HG03135 (cell line): ENCODE measurements around the gene NUAK1.
"Not testable (repeated sequence)": the region's sequence is repeated elsewhere in the genome, so short reads cannot be mapped to it uniquely, and the experiment has no call there.

Source experiments
- ATAC-seq: cut with Tn5 transposase; IDR thresholded peaks from one replicate; pipeline ENCODE4 v1.9.1; 2021; ENCODE audit warnings: mild to moderate bottlenecking, moderate library complexity; ENCODE audit not compliant: unreplicated experiment

Gene NUAK1

GRCh38 chr12:106037524-106038298 lies 101.0 kb downstream of the NUAK1 start:
- no peak for ATAC-seq

- no peak for ATAC-seq
These were observed 103.3 kb downstream of the NUAK1 start for GRCh38 chr12:106035421-106035820.

DNA sequence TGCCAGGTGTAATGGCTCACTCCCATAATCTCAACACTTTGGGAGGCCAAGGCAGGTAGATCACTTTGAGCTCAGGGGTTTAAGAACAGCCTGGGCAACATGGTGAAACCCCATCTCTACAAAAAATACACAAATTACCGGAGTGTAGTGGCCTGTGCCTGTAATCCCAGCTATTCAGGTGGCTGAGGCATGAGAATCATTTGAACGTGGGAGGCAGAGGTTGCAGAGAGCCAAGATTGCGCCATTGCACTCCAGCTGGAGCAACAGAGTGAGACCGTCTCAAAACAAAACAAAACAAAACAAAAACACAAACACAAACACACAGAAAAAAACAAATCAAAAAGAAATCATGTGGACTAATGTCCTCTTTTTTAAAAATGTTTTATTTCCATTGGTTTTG lies 104.4 kb downstream of the NUAK1 start:
- ATAC-seq, result no peak

GRCh38 chr12:106033161-106033675 lies 105.5 kb downstream of the NUAK1 start:
- no peak for ATAC-seq

DNA sequence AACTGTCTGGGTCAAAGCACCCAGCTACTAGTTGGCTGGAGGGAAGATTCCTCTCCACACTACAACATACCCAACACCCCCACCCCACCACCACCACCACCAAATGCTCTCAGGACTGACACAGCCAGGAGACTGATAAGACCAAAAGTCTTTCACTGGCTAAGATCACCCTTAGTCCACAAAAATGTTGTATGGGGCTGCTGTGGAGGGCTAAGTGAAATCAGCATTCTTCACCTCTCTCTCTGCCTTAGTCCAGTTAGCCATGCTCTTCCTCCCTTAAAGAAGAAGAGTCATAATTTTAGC lies 106.2 kb downstream of the NUAK1 start:
- ATAC-seq, result no peak

DNA sequence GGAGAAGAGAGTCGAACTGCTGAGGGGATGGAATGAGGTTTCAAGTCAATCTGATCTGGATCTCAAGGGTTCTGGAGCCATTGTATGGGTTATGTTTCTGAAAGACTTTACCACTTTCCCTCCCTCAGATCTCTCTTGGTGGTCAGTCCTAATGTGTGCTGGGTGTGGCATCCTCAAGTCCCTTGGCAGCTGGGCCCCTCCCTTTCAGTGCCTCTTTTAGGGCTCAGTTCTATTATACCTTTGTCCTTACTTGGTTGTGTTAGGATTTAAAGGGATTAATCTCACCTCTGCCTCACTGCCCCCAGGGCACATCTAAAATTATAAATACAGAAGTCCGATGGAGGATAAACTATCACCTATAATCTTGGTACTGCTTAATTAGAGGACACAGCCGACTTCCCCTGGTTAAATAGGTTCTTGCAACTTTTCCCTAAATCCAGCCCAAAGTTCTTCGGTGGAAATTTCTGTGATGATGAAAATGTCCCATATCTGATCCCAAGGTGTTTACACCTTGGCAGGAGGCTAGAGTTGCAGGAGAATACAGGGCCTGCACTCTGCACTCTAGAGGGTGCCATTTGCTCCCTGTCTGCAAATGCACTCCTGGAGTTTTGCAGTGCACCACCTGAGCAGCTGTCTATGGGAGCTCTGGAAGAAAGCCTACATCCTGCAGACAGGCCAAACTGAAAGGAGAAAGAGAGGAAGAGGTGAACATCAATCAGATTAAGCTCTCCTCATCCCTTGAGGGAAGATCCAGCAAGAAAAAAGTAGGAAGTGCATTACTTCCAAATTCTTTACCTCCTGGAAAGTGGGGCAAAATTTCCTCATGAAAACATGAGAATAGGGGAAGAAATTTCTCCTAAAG lies 106.8 kb downstream of the NUAK1 start:
- ATAC-seq, result no peak

GRCh38 chr12:106030210-106031071 lies 108.3 kb downstream of the NUAK1 start:
- ATAC-seq, result no peak

DNA sequence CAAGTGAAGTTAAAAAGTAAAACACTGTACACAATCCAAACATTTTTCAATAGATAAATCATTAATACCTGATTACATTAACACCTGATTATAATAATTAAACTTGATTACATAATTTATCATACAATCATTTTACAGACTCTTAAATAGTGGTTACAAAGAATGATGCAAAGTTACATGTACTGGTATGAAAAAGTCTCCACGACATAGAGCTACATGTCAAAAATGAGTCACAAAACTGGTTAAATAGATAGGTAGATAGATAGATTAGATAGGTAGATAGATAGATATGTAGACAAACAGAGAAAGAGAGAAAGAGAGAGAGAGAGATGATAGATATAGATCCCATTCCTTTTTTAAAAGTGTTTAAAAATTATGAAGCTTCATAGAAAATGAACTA lies 109.2 kb downstream of the NUAK1 start:
- ATAC-seq, result no peak

DNA sequence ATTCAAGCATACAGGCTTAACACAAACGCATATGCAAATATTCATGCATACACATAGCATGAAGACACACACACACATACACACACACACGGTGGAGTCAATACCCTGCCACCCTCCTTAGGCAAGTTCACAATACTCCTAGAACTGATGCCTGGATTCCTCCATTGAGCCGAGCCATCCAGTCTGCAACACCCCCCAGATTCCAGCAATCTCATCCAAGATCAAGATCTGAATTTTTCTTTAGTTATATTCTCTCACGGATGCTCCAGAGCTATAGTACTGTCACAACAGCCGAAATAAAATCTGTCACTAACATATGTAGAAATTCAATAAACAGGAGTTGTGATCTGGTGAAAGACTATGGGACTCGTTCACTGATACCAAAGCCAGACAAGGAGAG lies 110.8 kb downstream of the NUAK1 start:
- ATAC-seq, result no peak

GRCh38 chr12:106027286-106027685 lies 111.5 kb downstream of the NUAK1 start:
- ATAC-seq, result no peak

- no peak for ATAC-seq
These were observed 113.6 kb downstream of the NUAK1 start for GRCh38 chr12:106025129-106025528.

GRCh38 chr12:106023039-106023438 lies 115.7 kb downstream of the NUAK1 start:
- no peak for ATAC-seq

- no peak for ATAC-seq
These were observed 116.2 kb downstream of the NUAK1 start for GRCh38 chr12:106022568-106023012.

GRCh38 chr12:106021516-106021915 lies 117.2 kb downstream of the NUAK1 start:
- no peak for ATAC-seq

DNA sequence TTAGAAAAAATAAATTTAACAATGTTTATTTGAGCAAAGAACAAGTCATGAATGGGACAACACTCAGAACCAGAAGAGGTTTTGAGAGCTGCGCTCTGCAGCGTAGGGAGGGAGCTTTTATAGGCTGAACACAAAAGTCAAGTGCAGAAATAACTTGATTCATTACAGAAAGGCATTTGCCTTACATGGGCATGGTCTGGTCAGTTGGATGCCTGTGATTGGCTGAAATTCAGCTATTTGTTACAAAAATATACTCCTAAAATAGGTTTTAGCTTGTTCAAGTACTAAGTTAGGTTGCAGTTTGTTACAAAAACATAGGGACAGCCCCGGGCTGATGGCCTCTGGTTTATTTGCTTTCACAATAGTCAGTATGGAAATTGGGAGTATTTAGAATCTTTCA lies 118.0 kb downstream of the NUAK1 start:
- ATAC-seq, result no peak

GRCh38 chr12:106019144-106019543 lies 119.6 kb downstream of the NUAK1 start:
- no peak for ATAC-seq

DNA sequence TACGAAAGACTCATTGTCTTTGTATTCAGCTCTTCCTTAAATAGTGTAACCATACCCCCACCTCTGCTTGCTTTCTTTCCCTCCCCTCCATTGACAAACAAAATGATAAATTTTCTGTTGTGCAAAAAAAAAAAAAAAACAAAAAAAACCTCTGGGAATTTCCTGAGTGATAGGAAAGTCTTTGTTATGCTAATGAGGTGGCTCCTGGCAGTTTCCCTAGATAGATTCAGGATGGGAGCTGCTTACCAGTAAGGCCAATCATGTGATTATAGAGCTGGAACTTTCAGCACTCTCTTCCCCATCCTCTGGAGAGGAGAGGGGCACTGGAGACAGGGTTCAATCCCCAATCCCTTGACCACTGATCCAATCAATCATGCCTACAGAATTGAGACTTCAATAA lies 120.5 kb downstream of the NUAK1 start:
- ATAC-seq, result no peak

- ATAC-seq, result not testable (repeated sequence)
These were observed 122.0 kb downstream of the NUAK1 start for GRCh38 chr12:106016601-106017278.

GRCh38 chr12:106015646-106016045 lies 123.1 kb downstream of the NUAK1 start:
- no peak for ATAC-seq

DNA sequence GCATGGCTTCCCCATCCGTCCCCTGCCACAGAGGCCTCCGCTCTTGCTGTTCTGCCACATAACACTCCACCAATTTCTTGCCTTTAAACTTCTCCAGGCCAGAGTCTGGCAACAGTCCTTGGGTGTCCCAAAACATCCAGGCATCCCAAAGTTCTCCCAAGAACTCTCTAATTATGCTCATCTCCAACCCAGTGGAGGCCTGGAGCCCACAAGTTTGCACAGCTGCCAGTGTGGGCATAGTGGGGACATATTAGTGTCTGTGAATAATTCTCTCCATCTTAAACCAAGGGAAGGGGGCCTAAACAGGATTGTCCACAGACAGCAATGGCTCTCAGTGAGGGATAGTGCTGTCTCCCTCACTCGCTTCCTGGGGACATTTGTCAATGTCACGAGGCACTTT lies 124.8 kb downstream of the NUAK1 start:
- no peak for ATAC-seq
